HG02938 (cell line): ENCODE measurements around the gene PRSS48.
"Not testable (repeated sequence)": the region's sequence is repeated elsewhere in the genome, so short reads cannot be mapped to it uniquely, and the experiment has no call there.

Source experiments
- ATAC-seq: cut with Tn5 transposase; IDR thresholded peaks from one replicate; pipeline ENCODE4 v1.9.1; 2021; ENCODE audit warnings: mild to moderate bottlenecking, moderate library complexity; ENCODE audit not compliant: unreplicated experiment

Gene PRSS48, protein sequence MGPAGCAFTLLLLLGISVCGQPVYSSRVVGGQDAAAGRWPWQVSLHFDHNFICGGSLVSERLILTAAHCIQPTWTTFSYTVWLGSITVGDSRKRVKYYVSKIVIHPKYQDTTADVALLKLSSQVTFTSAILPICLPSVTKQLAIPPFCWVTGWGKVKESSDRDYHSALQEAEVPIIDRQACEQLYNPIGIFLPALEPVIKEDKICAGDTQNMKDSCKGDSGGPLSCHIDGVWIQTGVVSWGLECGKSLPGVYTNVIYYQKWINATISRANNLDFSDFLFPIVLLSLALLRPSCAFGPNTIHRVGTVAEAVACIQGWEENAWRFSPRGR

DNA sequence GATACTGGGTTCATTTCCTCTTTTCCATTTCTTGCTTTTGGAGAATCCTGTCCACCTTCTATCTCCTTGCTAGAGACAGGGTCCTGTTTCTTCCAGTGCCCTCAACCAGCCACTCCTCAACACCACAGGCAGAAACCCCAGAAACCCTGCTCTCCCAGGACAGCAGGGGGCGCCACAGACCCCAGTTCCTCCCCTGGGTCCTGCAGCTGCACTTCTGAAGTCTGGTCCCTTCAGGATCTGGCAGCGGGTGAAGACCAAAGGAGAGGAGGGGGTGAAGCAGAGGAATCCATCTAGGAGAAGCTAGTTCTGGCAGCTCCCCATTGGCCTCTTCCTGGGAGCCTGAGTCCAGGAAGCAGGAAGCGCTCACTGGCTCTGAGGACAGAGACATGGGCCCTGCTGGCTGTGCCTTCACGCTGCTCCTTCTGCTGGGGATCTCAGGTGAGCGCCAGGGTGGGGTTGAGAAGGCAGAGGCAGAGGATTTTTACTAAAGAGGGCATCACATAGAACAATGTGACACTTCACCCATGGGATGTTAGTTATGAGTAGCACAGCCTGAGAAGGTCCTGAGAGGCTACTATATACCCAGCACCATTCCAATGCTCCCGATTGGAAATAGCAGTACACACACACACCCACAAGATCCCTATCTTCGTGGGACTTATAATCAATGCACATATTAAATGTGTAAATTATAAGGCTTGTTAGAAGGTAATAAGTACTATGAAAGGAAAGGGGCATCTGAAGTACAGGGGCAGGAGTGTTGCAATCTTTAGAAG is at the start of gene PRSS48:
PRSS48 (plus strand) TSS at position 375 of the 776 bp plus-strand sequence; CDS start at position 387, 12 bp downstream.
- peak; percentile 54 for ATAC-seq

DNA sequence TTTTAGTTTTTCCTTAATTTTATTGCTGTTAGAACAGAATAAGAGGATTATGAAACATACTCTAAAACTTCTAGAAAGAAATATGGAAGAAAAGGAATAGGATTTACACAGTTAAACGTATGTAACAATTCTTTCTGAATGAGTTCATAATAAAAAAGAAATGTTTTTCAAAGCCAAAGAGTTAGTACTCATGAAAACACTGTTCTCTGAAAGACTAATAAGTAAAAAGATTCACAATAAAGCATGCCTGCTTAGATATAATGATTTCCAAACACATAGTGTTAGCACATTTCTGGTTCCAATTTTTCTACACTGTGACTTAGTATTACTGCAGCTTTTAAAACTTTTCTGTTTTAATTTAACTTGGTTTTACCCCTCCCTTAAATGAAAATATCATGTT is 49.8 kb upstream of the PRSS48 start:
- no peak for ATAC-seq

DNA sequence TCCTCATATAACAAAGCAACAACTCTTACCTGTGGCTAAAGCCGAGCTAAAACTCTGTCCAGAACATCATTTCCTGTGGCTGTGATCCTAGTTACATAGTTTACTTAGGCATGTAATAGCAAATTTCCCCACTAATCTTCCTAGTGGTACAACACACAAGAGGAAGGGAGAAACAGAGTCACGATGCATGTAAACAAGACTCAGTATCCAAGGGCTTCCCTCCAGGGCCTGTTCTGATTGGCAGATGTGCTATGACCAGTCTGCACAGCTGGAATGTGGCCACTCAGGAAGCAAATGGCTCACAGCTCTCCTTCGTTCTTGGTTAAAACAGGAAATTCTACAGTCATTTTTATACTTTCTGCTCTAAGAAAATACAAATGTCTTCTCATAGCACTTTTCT is 49.2 kb upstream of the PRSS48 start:
- ATAC-seq, result no peak

DNA sequence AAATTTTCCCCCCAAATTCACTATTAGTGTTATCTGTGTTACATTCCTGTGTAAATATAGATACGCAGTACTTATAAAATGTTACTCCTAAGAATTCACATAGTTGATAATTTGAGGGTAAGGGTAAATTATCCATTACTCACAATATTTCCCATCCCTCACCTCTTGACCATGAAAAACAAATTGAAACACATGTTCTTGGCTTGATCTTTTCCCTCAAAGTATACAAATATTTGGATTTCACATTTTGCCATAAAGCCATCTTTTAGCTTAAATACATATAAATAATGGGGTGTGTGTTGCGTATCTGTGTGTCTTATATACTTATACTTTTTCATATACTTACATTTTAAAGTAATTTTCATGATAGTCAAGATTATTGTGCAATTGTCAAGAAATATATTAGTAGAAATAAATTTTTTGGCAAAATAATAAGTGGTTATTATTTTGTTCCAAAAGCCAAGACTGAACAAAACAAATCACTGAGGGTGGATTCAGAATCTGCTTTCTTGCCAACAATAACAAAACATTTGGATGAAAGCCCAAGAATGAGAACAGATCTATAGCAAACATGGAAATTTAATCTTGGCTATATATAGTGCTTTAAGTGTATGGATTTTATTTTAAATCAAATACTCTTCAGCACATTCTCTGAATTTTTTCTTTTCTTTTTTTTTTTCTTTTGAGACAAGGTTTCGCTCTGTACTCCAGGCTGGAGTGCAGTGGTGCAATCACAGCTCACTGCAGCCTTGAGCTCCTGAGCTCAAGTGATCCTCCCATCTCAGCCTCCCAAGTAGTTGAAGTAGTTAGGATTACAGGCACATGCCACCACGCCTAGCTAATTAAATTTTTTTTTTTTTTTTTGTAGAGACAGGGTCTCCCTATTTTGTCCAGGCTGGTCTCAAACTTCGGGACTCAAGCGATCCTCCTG is 48.5 kb upstream of the PRSS48 start:
- no peak for ATAC-seq

DNA sequence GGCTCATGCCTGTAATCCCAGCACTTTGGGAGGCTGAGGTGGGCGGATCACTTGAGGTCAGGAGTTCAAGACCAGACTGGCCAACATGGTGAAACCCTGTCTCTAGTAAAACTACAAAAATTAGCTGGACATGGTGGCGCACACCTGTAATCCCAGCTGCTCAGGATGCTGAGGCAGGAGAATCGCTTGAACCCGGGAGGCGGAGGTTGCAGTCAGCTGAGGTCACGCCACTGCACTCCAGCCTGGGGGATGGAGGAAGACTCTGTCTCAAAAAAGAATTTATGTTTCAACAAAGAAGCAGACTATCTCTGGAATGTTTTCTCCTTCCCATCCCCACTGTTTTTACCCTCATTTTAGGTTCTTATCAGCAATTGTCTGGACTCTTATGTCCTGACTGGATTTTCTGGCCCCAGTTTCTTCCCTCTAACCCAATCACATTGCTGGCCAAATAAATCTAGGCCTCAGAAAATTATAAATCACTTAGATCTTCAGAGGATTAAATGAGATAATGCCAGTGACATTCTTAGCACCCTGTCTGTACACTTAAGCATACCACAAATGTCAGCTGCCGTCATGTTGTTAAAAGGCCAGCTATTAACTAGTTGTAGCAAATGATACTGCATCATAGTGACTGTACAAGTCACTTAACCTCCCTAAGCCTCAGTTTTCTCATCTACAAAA is 44.9 kb upstream of the PRSS48 start:
- ATAC-seq, result no peak

DNA sequence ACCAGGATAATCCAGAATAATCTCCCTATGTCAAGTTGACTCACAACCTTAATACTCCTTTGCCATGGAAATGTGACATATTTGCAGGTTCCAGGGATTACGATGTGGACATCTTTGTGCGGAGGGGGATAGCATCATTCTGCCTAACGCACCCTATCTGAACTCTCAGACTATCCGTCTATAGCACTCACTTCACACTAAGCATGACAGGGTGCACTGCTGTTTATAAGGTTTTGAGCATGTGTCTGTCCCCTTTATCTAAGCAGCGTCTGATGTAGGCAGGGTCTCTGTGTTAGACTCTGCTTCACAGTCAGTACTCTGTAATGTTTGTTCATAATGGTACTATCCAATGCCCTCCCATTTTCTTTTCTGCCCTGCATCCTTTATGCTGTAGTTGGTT is 43.4 kb upstream of the PRSS48 start:
- no peak for ATAC-seq

DNA sequence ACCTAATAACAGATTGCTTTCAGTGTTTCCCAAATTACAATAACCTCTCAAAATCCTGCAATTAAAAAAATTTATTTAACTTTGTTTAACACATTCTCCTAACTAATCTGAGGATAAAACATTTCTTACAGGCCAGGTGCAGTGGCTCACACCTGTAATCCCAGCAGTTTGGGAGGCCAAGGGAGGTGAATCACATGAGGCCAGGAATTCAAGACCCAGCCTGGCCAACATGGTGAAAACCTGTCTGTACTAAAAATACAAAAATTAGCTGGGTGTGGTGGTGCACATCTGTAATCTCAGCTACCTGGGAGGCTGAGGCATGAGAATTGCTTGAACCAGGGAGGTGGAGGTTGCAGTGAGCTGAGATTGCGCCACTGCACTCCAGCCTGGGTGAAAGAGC is 41.6 kb upstream of the PRSS48 start:
- not testable (repeated sequence) for ATAC-seq

DNA sequence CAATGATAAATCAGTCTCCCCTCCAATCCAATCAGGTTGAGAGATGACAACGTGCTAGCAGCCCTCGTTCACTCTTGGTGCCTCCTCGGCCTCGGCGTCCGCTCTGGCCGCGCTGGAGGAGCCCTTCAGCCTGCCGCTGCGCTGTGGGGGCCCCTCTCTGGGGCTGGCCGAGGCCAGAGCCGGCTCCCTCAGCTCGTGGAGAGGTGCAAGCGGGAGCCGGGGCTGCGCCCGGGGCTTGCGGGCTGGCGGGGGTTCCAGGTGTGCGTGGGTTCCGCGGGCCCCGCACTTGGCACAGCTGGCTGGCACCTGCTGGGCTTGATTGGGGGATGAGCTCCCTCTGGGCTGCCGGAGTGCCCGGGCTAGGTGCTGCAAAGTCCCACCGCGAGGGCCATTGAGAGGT is 40.9 kb upstream of the PRSS48 start:
- no peak for ATAC-seq

DNA sequence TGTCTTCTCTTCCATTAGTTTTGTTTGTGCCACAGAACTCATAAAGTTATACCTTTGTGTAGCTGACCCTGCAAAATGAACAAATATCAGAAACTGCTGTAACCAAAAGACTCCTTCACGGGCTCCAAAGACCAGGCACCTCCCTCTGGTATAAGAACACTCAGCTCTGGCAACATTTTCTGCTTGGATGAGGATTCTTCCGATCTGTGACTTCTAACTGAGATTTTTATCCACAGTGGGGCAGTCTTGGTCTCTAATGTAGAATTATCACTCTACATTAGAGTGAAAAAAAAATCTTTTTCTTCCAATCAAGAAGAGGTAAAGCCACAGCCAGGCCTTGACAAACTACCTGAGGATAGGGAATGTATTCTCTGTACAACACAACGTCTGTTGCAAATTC is 38.5 kb upstream of the PRSS48 start:
- no peak for ATAC-seq

DNA sequence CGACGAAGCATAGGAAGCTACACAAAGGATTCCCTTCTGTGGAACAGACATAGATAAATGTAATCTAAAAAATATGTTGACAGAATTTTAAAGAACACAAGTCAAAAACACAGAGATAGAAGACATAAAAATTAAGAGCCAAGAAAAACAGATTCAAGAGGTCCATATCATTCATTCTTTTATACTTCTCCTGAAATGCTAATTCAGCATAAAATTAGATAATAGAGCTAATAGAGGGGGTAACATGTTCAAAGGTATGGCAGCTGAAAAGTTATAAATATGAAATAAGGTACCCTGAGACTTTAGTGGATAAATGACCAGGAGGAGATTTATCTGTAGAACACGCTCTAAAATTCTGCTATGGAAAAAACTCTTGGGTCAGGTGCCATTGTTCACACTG is 37.4 kb upstream of the PRSS48 start:
- ATAC-seq, result no peak

DNA sequence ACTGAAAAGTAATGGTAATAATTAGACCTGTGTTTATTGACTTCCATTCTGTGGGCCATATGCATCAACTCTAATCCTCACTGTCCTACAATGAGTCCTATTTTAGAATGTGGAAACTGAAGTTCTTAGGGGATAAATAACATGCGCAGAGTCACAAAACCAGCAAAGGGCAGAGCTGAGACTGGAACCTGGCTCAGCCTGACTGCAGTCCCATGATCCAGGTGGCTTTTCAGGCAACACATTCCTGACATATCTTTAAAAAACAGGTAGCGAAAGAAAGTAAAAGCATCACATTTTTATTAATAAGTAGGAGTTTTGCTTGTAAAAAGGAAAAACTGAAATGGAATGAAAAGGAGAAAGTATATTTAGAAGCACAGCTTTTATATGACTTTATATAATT is 34.7 kb upstream of the PRSS48 start:
- ATAC-seq, result no peak

DNA sequence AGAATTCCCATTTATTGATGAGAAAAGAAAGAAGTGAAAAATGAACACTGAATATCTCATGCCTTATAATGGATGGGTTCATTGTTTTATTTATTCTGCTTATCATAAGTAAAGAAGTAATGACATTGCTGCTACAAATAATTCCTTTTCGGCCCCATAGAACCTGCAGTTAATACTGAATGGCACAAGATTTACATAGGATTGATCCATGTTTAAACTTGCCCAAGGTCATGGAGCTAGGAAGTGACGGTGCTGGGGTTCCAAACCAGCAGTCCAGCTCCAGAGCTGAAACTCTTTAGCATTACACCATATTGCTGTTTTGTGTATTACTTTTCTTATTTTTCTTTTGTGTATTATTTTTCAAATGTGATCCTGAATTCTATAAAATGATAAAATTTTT is 30.2 kb upstream of the PRSS48 start:
- ATAC-seq, result no peak

DNA sequence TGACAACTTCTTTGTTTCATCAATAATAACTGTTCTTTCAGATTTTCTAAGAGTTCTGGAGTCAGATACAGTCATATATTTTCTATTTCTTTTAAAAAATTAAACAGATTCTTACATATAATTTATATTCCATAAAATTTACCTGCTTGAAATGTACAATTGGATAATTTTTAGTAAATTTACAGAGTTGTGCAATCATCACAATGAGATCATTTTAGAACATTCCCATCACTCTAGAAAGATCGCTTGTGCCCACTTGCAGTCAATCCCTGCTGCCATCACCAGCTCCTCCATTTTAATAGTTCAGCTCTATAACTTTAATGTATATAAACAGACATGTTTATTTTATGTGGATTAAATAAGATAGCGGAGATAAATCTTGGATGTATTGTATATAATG is 29.6 kb upstream of the PRSS48 start:
- ATAC-seq, result no peak

DNA sequence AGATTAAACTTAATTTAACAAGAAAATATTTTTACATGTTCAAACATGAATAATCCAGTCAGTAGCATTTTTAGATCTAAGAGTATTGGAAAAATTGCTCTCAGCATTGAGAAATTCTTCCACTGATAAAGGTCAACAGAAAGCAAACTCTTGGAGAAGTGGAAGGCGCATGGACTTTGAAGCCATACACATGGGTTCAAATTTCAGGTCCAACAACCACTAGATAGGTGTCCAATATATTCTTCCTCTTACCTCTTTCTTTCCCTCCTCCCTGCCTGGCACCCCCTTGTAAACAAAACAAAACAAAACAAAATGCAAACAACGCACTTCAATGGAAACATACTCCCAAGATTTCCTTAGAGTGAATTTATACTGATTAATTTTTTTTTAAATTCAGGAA is 28.4 kb upstream of the PRSS48 start:
- no peak for ATAC-seq

DNA sequence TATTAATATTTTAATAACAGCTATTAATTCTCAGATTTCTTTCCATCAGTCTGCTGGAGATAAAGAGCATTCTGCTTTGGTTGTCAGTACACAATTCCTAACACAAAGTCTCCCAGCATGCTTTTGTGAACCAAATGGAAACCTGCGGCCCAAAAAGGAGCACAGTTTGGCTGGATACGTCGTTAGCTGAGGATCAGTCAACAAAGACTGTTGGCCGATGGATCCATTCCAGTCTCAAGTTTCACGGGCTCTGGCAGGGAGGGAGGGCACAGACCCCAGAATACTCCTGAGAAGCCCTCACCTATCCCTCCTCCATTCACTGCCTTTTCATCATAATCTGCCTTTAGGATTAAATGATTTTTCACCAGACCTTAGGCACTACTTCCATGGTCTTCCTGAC is 26.3 kb upstream of the PRSS48 start:
- no peak for ATAC-seq

DNA sequence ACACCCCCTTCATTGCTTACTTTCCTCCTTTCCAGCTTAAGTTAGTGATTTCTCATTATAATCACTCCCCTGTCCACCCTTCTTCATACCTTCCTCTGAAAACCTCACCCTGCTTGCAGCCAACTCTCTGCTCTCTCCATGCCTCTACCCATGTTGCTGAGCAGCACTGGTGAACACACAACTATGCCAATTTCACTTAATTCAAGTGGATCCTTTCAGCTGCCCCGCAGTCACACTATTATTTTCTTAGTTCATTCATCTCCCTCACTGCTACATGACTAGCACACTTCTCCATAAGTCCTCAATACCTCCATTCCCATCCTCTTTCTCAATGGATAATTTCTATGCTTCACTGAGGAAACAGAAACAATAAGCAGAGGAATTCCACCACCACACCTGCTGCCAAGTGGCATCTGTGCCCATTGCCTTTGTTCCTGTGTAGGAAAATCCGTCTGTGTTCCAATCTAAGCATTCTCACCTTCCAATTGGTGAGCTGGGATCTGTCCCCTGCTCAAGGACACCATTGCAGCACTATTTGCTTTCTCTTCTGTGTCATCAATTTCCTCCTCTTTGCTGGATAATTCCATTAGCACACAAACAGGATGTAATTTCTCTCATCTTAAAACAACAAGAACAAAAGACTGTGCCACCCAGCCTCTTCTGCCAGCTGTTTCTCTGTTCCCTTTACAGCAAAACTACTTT is 25.2 kb upstream of the PRSS48 start:
- ATAC-seq, result no peak

DNA sequence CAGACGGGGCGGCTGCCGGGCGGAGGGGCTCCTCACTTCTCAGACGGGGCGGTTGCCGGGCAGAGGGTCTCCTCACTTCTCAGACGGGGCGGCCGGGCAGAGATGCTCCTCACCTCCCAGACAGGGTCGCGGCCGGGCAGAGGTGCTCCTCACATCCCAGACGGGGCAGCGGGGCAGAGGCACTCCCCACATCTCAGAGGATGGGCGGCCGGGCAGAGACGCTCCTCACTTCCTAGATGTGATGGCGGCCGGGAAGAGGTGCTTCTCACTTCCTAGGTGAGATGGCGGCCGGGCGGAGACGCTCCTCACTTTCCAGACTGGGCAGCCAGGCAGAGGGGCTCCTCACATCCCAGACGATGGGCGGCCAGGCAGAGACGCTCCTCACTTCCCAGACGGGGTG is 21.7 kb upstream of the PRSS48 start:
- not testable (repeated sequence) for ATAC-seq

DNA sequence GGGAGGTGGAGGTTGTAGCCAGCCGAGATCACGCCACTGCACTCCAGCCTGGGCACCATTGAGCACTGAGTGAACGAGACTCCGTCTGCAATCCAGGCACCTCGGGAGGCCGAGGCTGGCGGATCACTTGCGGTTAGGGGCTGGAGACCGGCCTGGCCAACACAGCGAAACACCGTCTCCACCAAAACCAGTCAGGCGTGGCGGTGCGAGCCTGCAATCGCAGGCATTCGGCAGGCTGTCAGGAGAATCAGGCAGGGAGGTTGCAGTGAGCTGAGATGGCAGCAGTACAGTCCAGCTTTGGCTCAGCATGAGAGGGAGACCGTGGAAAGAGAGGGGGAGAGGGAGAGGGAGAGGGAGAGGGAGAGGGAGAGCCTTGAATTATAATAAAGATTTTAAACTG is 21.3 kb upstream of the PRSS48 start:
- not testable (repeated sequence) for ATAC-seq

DNA sequence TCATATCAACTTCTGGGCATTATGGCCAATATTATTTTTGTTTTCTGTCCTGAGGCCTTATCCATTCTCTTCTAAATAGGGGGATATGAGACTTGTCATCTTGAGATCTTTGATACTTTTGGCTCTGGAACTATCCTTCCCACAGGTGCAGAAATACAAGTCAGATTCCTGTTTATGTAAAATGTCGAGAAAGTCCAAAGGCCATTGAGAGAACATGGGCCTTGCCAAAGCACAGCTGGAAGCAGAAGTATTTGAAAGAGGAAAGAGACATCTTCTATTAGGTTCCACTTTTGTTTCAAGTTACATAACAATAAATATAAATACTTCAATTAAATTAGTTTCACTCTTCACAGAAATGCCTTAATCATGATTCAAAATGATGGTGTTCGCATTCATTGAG is 20.8 kb upstream of the PRSS48 start:
- no peak for ATAC-seq

DNA sequence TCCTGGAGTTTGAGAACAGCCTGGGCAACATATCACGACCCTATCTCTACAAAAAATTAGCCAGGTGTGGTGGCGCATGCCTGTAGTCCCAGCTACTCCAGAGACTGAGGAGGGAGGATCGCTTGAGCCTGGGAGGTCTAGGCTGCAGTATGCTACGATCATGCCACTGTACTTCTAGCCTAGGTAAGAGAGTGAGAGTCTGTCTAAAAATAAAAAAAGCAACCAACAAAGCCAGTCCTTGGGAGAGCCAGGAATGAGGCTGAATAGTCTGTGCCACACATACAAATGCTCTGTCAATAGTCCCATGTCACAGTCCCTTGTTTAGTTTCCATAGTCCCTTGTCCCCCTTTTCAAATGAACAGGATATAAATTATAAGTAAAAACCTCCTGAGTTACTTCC is 19.3 kb upstream of the PRSS48 start:
- ATAC-seq, result no peak
